GM21360 (cell line): ENCODE results near the gene GPC5.

Experiments
- ATAC-seq: cut with Tn5 transposase; IDR thresholded peaks from one replicate; pipeline ENCODE4 v1.9.1; 2021; ENCODE audit warnings: mild to moderate bottlenecking, moderate library complexity; ENCODE audit not compliant: unreplicated experiment

Gene GPC5

GRCh38 chr13:91588541-91588940 is 190.1 kb downstream of the GPC5 start:
- ATAC-seq: no peak

GRCh38 chr13:91592056-91593014 is 193.9 kb downstream of the GPC5 start:
- no peak for ATAC-seq

- no peak for ATAC-seq
Measured at GRCh38 chr13:91593456-91593855, 195.0 kb downstream of the GPC5 start.

GRCh38 chr13:91594061-91594460 is 195.6 kb downstream of the GPC5 start:
- no peak for ATAC-seq

- no peak for ATAC-seq
Measured at GRCh38 chr13:91595677-91596076, 197.3 kb downstream of the GPC5 start.

GRCh38 chr13:91596842-91597241 is 198.4 kb downstream of the GPC5 start:
- no peak for ATAC-seq

GRCh38 chr13:91598655-91599054 is 200.2 kb downstream of the GPC5 start:
- ATAC-seq: no peak

GRCh38 chr13:91601273-91601672 is 202.9 kb downstream of the GPC5 start:
- ATAC-seq: no peak

GRCh38 chr13:91601807-91602206 is 203.4 kb downstream of the GPC5 start:
- ATAC-seq: no peak

- no peak for ATAC-seq
Measured at GRCh38 chr13:91609353-91609752, 210.9 kb downstream of the GPC5 start.

GRCh38 chr13:91618315-91618714 is 219.9 kb downstream of the GPC5 start:
- ATAC-seq: no peak

- no peak for ATAC-seq
Measured at GRCh38 chr13:91620670-91621141, 222.3 kb downstream of the GPC5 start.

- ATAC-seq: no peak
Measured at GRCh38 chr13:91621161-91621560, 222.7 kb downstream of the GPC5 start.

- no peak for ATAC-seq
Measured at GRCh38 chr13:91621963-91622362, 223.5 kb downstream of the GPC5 start.

GRCh38 chr13:91622778-91623550 is 224.5 kb downstream of the GPC5 start:
- no peak for ATAC-seq

- ATAC-seq: no peak
Measured at GRCh38 chr13:91627952-91628739, 229.7 kb downstream of the GPC5 start.

GRCh38 chr13:91630946-91631345 is 232.5 kb downstream of the GPC5 start:
- no peak for ATAC-seq

GRCh38 chr13:91632086-91632485 is 233.7 kb downstream of the GPC5 start:
- ATAC-seq: no peak

- no peak for ATAC-seq
Measured at GRCh38 chr13:91639330-91639729, 240.9 kb downstream of the GPC5 start.

- no peak for ATAC-seq
Measured at GRCh38 chr13:91643394-91643793, 245.0 kb downstream of the GPC5 start.

- ATAC-seq: no peak
Measured at GRCh38 chr13:91644806-91645205, 246.4 kb downstream of the GPC5 start.
